AG04449 (cell line): ENCODE data around the gene SMIM22.

ENCODE experiments used
- CTCF ChIA-PET: fragments of 350-600 bp; formaldehyde crosslinking; extraction: SDS; loops from one replicate; lab custom pipeline; 2021; ENCODE audit warnings: antibody characterized with exemption; lab: Yijun Ruan, JAX
- POLR2A ChIA-PET: fragments of 400-600, 350-600 bp; formaldehyde crosslinking; extraction: SDS; loops from one replicate; lab custom pipeline; 2020; ENCODE audit warnings: antibody characterized with exemption, inconsistent platforms; lab: Yijun Ruan, JAX
- DNase-seq: peaks from one replicate; pipeline ENCODE4 v3.0.0-alpha.2; 2010; ENCODE audit warnings: low read depth, low spot score
- H3K4me3 ChIP-seq: 2 replicates; pipeline ENCODE4 v1.5.1; 2011; ENCODE audit warnings: low read depth, mild to moderate bottlenecking, control low read depth, low read length
- CTCF ChIP-seq: IDR thresholded peaks from one replicate; pipeline ENCODE4 v1.5.1; 2011; ENCODE audit warnings: mild to moderate bottlenecking, moderate library complexity, low read length, control low read depth, inconsistent platforms; ENCODE audit not compliant: insufficient read depth; ENCODE audit errors: missing control alignments

The SMIM22 gene

GRCh38 chr16:4790871-4791270, 4.3 kb upstream of the SMIM22 start:
- TF ChIP-seq CTCF = no peak
- DNase-seq = no peak
- no peak overlapping the region for H3K4me3 ChIP-seq
- ChIA-PET CTCF (no interaction called here), POLR2A (no interaction called here)

GRCh38 chr16:4792951-4793513, 2.1 kb upstream of the SMIM22 start:
- TF ChIP-seq CTCF = no peak
- H3K4me3 ChIP-seq = no peak overlapping the region
- POLR2A ChIA-PET = no interaction called here
- CTCF ChIA-PET = no interaction called here
- DNase-seq = no peak

- H3K4me3 ChIP-seq = no peak overlapping the region
- POLR2A ChIA-PET = no interaction called here
- DNase-seq = no peak
- CTCF ChIA-PET = no interaction called here
- TF ChIP-seq CTCF = no peak
Observed at GRCh38 chr16:4795828-4796572, 831 bp downstream of the SMIM22 start.

- ChIA-PET POLR2A (no interaction called here), CTCF (no interaction called here)
- no peak for DNase-seq
- no peak for TF ChIP-seq CTCF
- no peak overlapping the region for H3K4me3 ChIP-seq
Observed at GRCh38 chr16:4796982-4797804, 2.0 kb downstream of the SMIM22 start.

- no peak for DNase-seq
- ChIA-PET POLR2A (no interaction called here), CTCF (no interaction called here)
- no peak overlapping the region for H3K4me3 ChIP-seq
- TF ChIP-seq CTCF = no peak
Observed at GRCh38 chr16:4797805-4798252, 2.7 kb downstream of the SMIM22 start.

GRCh38 chr16:4798456-4798855, 3.3 kb downstream of the SMIM22 start:
- POLR2A ChIA-PET = no interaction called here
- no peak for DNase-seq
- H3K4me3 ChIP-seq = no peak overlapping the region
- CTCF ChIA-PET = no interaction called here
- TF ChIP-seq CTCF = no peak
